Measurements from ENCODE around the gene GPR152.
"Not testable (repeated sequence)": the region's sequence is repeated elsewhere in the genome, so short reads cannot be mapped to it uniquely, and the experiment has no call there.

Gene GPR152

DNA sequence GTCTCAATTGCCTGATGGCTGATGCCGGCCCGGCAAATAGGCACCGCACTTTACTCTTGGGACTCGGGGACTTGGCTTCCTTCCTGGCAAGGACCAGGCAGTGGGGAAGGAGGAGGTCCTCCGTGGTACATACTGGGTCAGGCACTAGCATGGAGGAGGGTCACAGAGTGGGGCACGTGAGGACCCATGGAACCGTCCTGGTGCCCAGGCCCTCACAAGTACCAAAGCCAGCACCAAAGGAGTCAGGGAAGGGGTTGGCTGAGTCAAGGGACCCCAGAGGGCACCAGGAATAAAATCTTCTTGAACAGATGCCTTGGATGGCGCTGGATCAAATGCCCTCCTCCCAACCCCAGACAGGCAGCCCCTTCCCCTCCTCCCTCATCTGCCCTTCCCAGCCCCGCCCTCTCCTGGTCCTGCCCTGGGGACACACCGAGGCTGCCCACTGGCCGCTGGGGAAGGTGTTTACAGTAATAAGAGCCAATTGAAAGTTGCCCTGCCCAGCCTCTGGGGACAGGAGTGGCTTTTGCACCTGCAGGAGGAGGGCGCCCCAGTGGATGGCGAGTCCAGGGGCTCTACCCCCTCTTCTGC, 42.7 kb downstream of the GPR152 start:
- DNase-seq (ENCODE audit: low read depth in 3 of 3) = no peak

DNA sequence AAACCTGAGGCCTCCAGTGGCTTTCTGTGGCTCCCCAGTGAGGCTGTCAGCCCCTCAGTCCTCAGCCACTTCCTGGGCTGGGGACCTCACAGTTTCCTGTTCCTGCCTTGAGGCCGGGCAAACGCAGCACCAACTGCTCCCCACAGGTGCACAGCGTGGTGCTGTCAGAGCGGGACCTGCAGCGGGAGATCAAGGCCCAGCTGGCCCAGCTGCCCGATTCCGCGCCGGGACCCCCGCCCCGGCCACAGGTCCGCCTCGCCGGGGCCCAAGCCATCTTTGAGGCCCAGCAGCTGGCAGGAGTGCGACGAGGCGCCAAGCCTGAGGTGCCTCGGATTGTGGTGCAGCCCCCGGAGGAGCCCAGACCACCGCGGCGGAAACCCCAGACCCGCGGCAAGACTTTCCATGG, 43.3 kb downstream of the GPR152 start:
- no peak for DNase-seq (ENCODE audit: low read depth in 3 of 3)

DNA sequence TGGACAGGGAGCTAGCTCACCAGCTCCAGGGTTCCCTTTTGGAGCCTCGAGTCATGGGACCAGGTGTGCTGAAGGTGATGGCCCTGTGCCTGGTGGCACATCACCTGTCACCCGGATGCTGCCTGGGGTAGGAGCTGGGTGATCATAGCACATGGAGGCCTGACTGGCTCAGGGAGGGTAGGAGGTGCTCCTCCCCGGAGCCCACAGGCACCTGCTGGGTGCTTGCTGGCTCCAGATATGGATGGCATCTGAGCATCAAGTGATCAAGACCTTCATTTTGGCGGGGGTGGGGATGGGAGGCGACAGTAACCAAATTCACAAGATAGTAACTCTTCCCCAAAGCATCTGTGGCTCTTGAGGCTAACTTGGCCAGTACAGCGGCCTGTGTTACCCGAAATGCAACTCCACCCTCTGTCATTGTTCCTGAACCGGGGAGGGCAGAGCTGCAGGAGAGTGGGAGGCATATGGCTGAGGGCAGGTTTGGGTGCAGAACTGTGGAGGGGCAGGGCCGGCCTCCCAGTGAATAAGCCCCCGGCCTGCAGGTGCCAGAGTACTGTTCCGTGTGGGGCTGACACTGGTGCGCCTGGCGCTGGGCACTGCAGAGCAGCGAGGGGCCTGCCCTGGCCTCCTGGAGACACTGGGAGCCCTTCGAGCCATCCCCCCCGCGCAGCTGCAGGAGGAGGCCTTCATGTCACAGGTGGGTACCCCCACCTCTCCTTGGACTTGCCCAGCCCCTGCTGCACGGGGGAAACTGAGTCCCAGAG, 43.9 kb downstream of the GPR152 start:
- DNase-seq (ENCODE audit: low read depth in 3 of 3) = no peak

DNA sequence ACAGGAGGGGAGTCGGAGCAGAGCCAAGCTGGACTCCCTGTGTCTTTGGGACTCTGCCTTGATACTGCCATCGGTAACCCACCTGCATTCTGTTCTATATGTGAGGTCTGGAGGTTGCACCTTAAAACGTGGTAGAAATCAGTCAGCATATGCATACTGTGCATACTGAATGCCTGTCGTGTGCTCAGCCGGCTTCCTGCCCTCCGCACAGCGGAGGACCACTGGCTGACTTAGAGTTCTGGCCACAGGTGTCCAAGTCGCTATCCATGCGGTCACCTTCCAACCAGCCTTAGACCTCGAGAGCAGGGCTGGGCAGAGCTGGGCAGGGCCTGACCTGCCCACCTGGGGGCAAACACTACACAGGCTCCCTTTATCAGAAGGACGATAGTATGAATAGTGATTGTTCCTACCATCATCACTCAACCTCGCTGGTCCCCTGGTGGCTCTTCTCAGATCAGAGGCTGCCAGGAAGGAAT, 44.8 kb downstream of the GPR152 start:
- no peak for DNase-seq (ENCODE audit: low read depth in 3 of 3)

DNA sequence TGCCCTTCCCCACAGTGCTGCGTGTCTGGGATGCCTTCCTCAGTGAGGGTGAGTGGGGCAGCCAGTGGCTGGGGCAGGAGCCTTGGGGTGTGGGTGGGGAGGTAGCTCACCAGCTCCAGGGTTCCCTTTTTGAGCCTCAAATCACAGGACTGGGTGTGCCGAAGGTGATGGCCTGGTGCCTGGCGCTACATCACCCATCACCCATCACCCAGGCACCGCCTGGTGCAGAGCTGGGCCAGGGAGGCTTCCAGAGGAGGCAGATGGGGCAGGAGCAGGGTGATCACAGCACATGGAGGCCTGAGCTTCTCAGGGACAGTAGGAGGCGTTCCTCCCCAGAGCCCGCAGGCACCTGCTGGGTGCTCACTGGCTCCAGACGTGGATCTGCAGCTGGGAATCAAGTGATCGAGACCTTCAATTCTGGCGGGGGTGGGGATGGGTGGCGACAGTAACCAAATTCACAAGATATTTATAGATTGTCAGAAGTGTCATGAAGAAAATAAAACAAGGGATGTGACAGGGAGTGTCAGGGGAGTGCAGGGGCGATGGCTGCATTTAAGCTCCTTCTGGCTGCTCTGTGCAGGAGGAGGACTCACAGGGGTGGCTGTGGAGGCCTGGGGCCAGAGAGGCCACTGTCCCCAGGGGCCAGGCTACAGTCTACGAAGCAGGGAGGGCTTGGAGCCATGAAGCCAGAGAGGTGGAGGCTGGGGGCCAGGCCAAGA, 45.4 kb downstream of the GPR152 start:
- no peak for DNase-seq (ENCODE audit: low read depth in 3 of 3)

DNA sequence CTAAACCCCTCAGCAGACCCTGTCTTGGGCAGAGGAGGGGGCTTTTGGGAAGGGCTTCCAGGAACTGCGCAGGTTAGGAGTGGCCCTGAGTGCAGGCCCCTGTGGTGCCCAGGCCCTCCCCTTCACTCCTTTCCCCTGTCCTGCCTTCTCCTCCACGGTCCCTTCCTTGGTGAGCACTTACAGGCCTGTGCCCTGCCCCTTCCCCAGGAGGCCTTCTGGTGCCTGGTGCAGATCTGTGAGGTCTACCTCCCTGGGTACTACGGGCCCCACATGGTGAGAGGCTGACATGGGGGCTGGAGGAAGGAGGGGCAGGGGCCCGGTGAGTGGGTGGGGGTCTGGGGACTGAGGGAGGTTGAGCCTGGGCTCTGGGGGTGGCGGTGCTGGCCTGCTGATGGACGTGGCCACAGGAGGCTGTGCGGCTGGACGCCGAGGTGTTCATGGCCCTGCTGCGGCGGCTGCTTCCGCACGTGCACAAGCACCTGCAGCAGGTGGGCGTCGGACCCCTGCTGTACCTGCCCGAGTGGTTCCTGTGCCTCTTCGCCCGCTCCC, 46.0 kb downstream of the GPR152 start:
- no peak for DNase-seq (ENCODE audit: low read depth in 3 of 3)

DNA sequence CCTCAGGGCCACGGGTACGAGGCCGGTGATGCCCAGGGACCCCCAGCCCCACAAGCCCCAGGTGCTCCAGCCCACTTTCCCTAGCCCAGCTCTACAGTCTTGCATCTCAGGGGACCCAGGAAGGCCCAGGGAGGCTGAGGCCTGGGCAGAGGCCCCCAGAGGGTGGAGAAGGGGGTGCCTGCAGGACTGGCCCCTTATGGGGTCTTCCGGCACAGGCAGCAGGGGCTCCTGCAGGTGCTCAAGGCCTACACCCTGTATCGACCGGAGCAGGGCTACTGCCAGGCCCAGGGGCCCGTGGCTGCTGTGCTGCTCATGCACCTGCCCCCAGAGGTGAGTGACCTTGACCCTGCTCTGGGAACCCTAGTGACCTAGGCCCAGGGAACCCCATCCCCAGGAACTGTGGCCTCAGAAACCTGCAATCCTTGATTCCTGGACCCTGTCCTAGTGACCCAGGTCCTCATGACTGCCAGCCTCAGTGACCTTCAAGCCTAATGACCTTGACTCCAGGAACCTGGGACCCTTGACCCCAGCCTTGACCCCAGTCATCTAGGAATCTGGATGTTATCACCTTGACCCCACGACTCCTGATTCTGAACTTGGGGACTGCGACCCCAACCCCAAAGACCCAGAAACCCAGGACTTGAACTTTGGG, 46.7 kb downstream of the GPR152 start:
- no peak for DNase-seq (ENCODE audit: low read depth in 3 of 3)

DNA sequence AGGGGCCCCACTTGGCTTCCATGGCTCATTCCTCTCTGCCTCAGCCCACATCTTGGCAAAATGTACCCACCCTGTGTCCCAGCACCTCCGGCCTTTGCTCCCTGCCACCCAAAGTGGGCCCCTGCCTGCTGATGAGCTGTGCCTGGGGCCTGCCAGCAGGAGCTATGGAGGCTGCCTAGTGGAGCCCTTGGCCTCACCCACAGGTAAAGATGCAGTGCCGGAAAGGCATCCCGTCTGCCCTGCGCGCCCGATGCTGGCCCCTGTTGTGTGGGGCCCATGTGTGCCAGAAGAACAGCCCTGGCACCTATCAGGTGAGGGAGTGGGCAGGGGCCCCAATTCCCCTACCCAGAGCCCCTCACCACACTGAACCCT, 47.3 kb downstream of the GPR152 start:
- no peak for DNase-seq (ENCODE audit: low read depth in 3 of 3)

DNA sequence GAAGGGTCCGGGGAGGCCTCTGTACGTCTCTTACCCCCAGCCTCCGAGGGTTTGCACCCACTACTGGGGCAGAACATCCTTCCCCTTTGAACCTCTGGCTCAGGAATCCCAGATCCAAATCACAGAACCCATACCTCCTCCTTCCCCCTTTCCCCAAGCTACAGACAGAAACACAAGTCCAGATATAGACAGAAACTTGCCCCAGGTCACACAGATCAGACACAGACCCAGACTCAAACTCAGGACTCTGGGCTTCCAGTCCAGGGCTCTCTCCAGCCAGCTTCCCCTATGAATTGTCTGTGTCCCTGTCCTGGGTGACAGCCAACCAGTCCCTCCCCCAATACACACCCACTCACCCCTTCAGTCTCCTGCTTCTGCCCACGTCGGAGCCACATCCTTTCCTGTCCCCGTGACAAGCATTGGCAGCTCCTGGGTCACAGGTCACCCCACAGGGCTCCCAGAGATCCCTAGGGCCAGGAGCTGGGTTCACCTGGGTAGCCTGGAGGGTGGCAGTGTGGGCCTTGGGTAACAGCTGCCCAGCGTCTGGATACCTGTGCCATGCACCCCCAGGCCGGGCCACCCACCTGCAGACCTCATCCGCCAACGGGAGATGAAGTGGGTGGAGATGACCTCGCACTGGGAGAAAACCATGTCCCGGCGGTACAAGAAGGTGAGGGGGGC, 47.9 kb downstream of the GPR152 start:
- DNase-seq (ENCODE audit: low read depth in 3 of 3) = no peak

DNA sequence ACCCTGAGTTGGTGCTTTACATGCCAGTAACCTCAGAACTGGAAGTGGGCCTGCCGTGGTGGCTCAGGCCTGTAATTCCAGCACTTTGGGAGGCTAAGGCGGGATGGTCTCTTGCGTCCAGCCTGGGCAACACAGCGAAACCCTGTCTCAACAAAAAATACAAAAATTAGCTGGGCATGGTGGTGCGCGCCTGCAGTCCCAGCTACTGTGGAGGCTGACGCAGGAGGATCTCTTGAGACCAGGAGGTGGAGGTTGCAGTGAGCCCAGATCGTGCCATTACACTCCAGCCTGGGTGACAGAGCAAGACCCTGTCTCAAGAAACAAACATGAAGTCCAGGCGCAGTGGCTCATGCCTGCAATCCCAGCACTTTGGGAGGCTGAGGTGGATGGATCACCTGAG, 49.4 kb downstream of the GPR152 start:
- not testable (repeated sequence) for DNase-seq (ENCODE audit: low read depth in 3 of 3)

DNA sequence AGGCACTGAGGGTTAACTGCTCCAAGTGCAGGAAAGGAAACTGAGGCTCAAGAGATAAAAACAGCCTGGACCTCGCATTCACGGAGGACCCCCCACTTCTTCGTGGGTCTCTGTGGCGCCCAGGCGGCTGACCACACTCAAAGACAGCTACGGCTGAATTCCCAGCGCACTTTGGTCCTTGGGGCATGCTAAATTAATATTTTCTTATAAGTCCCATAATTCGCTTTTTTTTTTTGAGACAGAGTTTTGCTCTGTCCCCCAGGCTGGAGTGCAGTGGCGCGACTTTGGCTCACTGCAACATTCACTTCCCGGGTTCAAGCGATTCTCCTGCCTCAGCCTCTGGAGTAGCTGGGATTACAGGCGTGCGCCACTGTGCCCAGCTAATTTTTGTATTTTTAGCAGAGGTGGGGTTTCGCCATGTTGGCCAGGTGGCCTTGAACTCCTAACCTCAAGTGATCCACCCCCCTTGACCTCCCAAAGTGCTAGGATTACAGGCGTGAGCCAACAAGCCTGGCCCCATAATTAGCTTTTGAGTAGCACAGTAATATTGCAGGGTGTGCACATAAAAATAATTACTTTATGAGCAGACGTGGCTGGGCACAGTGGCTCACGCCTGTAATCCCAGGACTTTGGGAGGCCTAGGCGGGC, 50.2 kb downstream of the GPR152 start:
- not testable (repeated sequence) for DNase-seq (ENCODE audit: low read depth in 3 of 3)

DNA sequence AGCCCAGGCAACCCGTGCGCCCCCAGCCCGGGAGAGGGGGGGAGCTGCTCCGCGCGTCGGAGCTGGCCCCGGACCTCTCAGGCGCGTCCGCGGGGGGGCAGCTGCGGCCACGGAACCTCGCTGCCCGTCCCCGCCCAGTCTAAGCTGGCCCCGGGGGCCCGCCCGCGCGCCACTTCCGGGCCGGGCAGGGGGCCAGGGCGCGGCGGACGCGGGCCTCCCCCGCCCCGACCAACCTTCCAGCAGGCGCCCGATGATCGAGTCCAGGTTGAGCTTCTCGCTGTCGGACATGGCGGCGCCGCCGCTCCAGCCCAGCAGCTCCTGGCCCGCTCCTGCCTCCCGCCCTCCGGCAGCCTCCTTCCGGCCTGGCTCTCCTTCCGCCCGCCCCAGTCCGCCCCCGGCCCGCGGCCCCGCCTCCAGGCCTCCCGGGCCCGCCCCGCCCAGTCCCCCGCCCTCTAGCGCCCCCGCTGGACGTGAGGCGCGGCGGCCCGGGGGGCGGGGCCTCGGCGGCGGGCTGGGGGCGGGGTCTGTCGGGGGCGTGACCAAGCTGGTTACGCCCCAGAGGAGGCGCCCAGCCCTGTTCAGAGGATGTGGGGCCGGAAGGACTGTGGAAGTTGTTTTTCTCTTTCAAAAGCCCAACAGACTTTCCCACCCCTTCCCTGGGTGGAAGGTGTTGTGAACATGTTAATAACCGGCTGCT, 50.9 kb downstream of the GPR152 start, which contains the start of gene PPP1CA:
Gene PPP1CA (minus strand): TSS at position 364 of the 697 bp plus-strand sequence. CDS start 76 bp downstream, at position 288.
- peak; percentile 85 to 90 (median 89) for DNase-seq (ENCODE audit: low read depth in 3 of 3)
